ENCODE results near the gene ST3GAL4. TPM values are rescaled to one million over a fixed set of nuclear protein-coding genes. Genes with fewer than 3 reads are reported as not detected.
"Not testable (repeated sequence)": the region's sequence is repeated elsewhere in the genome, so short reads cannot be mapped to it uniquely, and the experiment has no call there.

ST3GAL4 gene
- polyA plus RNA-seq, 3 donors, result 16.1 to 22.6 (median 17.0) TPM

GRCh38 chr11:126360049-126360446 is 4.6 kb downstream of the ST3GAL4 start:
- no peak for DNase-seq

GRCh38 chr11:126361400-126361799 is 5.9 kb downstream of the ST3GAL4 start:
- DNase-seq, result no peak

DNA sequence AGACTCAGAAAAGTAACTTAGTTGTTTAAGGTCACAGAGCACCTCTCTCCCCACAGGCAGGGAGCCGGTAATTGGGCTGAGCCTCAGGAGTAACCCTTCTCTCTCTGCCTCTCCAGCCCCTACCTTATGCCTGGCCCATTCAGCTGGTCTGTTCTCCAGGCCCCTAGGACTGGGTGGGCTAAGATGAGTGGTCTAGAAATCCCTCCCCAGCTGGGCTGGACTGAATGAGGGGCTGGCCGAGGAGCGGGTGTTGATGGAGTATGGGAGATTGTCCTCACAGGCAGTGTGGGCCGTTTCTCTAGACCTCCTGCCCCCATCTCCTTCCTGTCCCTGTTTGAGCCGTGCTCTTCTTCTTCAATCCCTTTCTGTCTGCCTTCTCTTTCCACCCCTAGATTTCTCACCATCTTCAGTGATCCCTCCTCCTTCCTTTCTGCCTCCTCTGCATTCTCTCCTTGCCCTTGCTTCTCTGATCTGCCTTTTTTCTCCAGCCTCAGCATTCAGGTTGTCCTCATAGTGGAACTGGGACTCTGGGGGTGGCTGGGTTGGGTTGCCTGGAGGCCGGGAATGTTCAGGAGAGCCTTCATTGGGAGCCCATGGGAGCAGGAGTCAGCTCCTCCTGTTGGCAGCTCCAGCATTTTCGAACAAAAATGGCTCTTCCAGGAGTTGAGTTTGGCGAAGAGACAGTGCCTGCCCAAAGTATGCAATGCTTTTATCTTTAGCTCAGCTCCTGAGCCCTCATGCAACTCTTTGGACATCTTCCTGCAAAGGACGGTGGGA is 7.6 kb downstream of the ST3GAL4 start:
- DNase-seq, result no peak

GRCh38 chr11:126363706-126364248 is 8.3 kb downstream of the ST3GAL4 start:
- DNase-seq, result no peak

DNA sequence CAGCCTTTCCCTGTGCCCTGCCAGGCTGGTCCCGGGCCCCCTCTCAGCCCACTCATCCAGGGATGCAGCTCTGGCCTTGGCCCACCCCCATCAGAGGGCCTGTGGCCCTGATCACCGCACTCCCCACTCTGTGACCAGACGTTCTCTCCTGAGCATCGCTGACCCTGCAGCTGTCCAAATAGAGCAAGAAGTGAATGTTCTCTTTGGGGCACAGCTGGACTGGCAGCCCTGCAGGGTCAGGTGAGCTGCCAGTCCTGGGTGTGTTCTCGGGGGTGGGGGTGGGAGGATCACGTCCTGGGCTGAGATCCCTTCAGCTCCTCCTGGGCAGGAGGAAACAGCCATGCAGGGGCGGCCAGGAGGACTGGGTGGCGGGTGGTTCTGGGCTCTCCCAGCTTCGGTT is 9.2 kb downstream of the ST3GAL4 start:
- DNase-seq, result not testable (repeated sequence)

DNA sequence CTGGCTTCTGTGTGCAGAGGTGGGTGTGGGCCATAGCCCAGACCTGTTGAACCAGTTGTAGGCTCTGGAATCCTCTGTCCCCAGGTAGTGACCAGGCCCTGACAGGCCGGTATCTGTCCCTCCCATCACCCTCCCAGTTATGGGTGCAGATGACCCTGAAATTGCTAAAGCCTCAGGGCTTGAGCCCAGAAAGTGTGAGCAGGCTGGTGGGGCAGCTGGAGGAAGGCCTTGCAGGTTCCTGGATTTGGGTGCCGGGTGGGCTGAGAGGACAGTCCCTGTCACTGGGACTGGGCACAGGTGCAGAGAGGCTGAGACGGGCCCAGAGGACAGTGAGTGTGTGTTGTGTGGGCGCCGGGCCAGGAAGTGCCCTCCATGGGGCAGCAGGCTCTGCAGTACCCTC is 10.0 kb downstream of the ST3GAL4 start:
- not testable (repeated sequence) for DNase-seq

- no peak for DNase-seq
These were observed 10.8 kb downstream of the ST3GAL4 start for GRCh38 chr11:126366064-126366822.

DNA sequence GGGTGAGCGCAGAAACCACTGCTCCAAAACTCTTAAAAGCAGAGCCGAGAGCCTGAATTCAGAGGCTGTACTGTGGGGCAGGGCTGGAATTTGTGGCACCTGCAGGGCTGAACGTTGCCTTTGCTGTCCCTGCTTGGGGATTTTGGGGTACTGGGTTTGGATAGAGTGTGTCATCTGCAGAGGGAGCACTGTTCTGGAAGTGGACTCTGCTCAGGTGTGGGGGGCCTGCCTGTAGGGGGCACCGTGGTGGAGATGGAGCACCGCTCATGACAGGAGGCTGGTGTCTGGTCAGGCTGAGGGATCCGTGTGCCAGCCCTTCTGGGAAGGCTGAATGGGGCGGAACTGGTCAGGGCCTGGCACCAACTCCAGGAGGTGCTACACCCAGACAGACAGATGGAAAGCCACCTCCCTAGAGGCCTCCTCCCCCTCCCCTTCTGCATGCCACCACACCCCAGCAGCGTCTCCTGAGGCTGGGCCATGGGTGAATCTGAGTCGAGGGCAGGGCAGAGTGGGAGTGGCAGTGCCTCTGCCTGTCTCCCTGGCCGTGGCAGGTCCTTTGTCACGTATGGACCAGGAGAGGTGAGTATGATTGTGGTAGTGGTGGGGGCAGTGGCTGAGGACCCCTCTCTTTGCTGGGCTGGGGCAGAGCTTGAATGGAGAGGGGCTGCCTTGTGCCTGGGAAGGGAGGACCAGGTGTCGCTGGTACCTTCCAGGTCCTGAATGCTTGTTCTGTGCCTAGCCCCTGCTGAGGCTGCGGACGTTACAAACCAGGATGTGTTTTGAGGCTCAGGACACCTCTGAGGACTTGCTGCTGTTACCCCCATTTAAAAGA is 11.6 kb downstream of the ST3GAL4 start:
- not testable (repeated sequence) for DNase-seq

DNA sequence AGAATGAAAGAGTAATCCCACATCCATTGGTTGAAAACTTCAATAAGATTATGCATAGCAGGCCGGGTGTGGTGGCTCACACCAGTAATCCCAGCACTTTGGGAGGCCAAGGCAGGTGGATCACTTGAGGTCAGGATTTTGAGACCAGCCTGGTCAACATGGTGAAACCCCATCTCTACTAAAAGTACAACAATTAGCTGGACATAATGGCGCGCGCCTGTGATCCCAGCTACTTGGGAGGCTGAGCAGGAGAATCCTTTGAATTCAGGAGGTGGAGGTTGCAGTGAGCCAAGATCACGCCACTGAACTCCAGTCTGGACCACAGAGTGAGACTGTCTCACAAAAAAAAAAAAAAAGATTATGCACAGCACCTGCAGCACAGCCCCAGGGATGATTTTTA is 12.3 kb downstream of the ST3GAL4 start:
- not testable (repeated sequence) for DNase-seq

DNA sequence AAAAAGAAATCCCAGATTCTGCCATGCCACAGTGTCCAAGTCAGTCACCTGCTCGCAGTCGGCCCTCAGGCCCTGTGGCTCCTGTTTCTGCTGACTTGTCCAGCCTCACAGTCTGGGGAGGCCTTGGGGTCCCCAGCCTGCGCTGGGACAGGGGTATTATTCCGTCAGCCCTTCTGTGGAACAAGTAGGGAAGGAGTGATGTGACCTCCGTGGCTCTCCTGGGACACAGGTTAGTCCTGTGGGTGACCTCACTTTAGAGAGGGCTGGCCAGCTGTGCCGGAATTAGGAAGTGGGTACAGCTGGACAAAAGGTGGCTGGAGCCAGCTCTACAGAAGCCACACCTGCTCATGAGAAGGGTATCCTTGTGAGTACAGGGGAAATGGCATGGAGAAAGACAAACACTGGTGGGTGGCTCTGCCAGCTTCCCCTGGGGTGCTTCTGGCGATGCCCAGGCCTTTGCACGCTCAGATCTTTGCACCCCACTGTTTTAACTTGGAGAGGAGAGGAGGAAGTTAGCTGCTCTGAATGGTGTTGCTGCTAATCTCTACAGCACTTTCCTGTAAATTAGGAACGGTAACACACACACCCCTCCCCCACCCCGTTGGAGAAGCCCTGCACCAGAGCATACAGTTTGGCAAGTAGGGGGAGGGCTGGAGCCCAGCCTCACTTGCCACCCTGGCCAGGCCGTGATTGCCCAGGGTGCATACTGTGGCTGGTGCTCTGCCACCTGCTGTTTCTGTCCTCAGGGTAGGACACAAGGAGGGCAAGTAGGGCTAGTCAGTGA is 13.0 kb downstream of the ST3GAL4 start:
- not testable (repeated sequence) for DNase-seq

GRCh38 chr11:126370016-126370415 is 14.5 kb downstream of the ST3GAL4 start:
- no peak for DNase-seq

DNA sequence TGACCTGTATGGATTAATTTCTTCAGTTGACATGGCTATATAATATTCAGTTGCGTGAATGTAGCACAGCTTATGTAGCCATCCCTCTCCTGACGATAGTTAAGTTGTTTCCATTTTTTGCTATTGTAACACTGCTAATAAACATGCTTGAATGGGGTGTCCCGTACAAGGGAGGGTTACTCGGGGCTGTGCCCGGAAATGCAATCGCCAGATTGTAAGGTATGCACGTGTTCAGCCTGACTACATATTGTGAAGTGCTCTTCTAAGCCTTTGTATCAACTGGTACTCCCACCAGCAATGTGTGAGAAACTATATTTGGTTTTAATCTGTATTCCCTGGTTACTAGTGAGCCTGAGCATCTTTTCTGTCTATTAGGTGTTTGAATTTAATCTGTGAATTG is 16.1 kb downstream of the ST3GAL4 start:
- no peak for DNase-seq

GRCh38 chr11:126373389-126374066 is 18.0 kb downstream of the ST3GAL4 start:
- not testable (repeated sequence) for DNase-seq

DNA sequence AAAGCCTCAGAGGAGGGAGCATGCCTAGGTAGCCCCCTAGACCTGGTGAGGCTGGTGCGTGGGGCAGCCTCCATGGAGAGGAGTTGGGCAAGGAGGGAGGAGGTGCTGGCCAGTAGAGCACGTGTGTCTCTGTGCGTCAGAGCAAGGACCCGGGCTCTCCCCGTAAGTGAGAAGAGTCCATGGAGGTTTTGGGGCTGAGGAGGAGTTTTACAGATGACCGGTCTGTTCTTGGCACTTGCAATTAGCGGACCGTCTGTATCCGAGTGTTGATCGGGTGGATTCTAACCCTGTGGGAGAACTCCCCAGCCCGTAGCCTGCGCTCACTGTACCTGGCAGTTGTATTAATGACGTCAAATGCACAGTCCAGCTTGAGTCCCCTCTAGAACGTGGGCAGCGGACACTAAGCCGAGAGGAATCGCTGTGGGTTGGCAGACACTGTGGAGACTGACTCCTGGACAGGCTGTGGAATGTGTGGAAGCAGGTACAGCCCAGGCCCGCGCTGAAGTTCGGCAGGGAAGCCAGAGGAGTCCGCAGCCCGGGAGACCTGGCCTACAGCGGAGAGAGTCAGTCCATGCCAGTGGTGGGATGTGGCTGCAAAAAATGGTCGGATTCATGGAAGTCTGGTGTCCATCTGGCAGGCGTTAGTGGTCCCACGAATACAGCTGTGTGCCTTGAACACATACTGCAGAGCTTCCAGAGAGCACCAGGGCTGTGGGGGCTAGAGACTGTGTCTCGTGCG is 19.2 kb downstream of the ST3GAL4 start:
- DNase-seq, result not testable (repeated sequence)

GRCh38 chr11:126375726-126376125 is 20.2 kb downstream of the ST3GAL4 start:
- no peak for DNase-seq

GRCh38 chr11:126378763-126379162 is 23.3 kb downstream of the ST3GAL4 start:
- DNase-seq, result no peak

- no peak for DNase-seq
These were observed 25.4 kb downstream of the ST3GAL4 start for GRCh38 chr11:126380909-126381308.

- DNase-seq, result not testable (repeated sequence)
These were observed 26.5 kb downstream of the ST3GAL4 start for GRCh38 chr11:126381960-126382359.

GRCh38 chr11:126382641-126383040 is 27.2 kb downstream of the ST3GAL4 start:
- not testable (repeated sequence) for DNase-seq
